SK-N-SH (cell line): Measurements from ENCODE around the gene ZNF217.

Experiments used
- ELF1 ChIP-seq: IDR thresholded peaks from 2 replicates; pipeline ENCODE4 v1.4.0; 2012
- EP300 ChIP-seq, 2 experiments: IDR thresholded peaks; 2 replicates each; pipeline versions ENCODE4 v1.4.0 to v1.6.1; 2012; ENCODE audit warnings: borderline replicate concordance in 1 of 2, low read depth in 1 of 2, low read length in 1 of 2
- FOSL2 ChIP-seq: IDR thresholded peaks from 2 replicates; pipeline ENCODE4 v1.4.0; 2012; ENCODE audit warnings: low read depth, mild to moderate bottlenecking, moderate library complexity, borderline replicate concordance
- FOXJ3 ChIP-seq: sonication (generic); formaldehyde crosslinking; IDR thresholded peaks from 2 replicates; pipeline ENCODE4 v1.5.1; 2020; ENCODE audit warnings: mild to moderate bottlenecking, missing genetic modification reagents
- MAX ChIP-seq: IDR thresholded peaks from 2 replicates; pipeline ENCODE4 v1.4.0; 2012; ENCODE audit warnings: low read depth
- NFIC ChIP-seq: IDR thresholded peaks from 2 replicates; pipeline ENCODE4 v1.4.0; 2012; ENCODE audit warnings: borderline replicate concordance
- NRF1 ChIP-seq: IDR thresholded peaks from 2 replicates; pipeline ENCODE4 v1.6.1; 2012; ENCODE audit warnings: low read depth, mild to moderate bottlenecking, low read length
- RCOR1 ChIP-seq: fragments of 150-350 bp; IDR thresholded peaks from 2 replicates; pipeline ENCODE4 v1.6.1; 2017; ENCODE audit warnings: antibody characterized with exemption, low read length
- SMC3 ChIP-seq: IDR thresholded peaks from 2 replicates; pipeline ENCODE4 v1.6.1; 2012; ENCODE audit warnings: low read depth, low read length, improper control_type of control experiment
- TAF1 ChIP-seq: IDR thresholded peaks from 2 replicates; pipeline ENCODE4 v1.6.1; 2012; ENCODE audit warnings: low read depth, mild to moderate bottlenecking, low read length, moderate library complexity, borderline replicate concordance
- ZBTB33 ChIP-seq: IDR thresholded peaks from 2 replicates; pipeline ENCODE4 v1.4.0; 2012; ENCODE audit warnings: low read depth, borderline replicate concordance
- TF ChIP-seq, protein P1 (sequence below): fragments of 200-600 bp; sonication (generic); IDR thresholded peaks from 2 replicates; pipeline ENCODE4 v1.6.1; 2017; ENCODE audit warnings: antibody characterized with exemption, mild to moderate bottlenecking, moderate library complexity
- TF ChIP-seq, protein P2 (sequence below): IDR thresholded peaks from 2 replicates; pipeline ENCODE4 v1.6.1; 2012; ENCODE audit warnings: mild to moderate bottlenecking, low read depth, low read length, moderate library complexity

DNA sequence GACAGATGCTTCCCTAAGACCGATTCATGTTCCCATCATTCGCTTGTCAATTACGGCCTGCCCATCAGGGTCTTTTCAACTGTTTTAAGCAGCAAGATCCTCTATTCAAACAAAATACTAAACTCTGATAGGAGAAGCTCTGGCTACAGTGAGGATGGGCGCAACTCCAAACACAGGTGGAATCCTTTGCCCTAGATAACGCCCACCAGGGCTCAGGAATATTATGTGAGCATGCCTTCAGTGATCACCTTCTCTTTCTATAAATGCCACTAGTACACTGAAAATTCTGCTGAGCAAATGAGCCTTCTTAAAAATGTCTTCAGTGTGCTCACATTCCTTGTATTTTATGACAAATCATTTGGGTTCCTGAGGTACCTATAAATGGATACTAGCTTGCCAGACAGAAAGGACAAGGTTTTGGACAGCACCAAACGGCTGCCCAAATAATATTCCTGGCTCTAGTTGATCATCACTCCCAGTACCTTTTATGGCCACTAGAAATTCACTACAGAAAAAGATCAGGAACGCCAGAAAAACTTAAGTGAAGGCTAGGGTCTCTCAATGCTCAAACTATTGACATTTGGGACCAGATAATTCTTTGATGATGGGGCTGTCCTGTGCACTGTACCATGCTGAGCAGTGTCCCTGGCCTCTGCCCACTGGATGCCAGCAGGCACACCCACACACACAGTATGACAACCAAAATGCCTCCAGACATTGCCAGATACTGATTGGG lies 13.1 kb downstream of the ZNF217 start:
- TF ChIP-seq MAX = no peak
- no peak for TF ChIP-seq FOSL2
- TF ChIP-seq NFIC = no peak
- TF ChIP-seq, protein P1, sequence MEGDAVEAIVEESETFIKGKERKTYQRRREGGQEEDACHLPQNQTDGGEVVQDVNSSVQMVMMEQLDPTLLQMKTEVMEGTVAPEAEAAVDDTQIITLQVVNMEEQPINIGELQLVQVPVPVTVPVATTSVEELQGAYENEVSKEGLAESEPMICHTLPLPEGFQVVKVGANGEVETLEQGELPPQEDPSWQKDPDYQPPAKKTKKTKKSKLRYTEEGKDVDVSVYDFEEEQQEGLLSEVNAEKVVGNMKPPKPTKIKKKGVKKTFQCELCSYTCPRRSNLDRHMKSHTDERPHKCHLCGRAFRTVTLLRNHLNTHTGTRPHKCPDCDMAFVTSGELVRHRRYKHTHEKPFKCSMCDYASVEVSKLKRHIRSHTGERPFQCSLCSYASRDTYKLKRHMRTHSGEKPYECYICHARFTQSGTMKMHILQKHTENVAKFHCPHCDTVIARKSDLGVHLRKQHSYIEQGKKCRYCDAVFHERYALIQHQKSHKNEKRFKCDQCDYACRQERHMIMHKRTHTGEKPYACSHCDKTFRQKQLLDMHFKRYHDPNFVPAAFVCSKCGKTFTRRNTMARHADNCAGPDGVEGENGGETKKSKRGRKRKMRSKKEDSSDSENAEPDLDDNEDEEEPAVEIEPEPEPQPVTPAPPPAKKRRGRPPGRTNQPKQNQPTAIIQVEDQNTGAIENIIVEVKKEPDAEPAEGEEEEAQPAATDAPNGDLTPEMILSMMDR = peak; percentile 37
- no peak for TF ChIP-seq EP300 (IDR thresholded peaks at IDR 0.05; ENCODE audit: borderline replicate concordance in 1 of 2, low read depth in 1 of 2, low read length in 1 of 2)
- TF ChIP-seq FOXJ3 = no peak
- no peak for TF ChIP-seq ELF1
- TF ChIP-seq SMC3 = no peak
- no peak for TF ChIP-seq NRF1
- TF ChIP-seq ZBTB33 = no peak
- TF ChIP-seq, protein P2, sequence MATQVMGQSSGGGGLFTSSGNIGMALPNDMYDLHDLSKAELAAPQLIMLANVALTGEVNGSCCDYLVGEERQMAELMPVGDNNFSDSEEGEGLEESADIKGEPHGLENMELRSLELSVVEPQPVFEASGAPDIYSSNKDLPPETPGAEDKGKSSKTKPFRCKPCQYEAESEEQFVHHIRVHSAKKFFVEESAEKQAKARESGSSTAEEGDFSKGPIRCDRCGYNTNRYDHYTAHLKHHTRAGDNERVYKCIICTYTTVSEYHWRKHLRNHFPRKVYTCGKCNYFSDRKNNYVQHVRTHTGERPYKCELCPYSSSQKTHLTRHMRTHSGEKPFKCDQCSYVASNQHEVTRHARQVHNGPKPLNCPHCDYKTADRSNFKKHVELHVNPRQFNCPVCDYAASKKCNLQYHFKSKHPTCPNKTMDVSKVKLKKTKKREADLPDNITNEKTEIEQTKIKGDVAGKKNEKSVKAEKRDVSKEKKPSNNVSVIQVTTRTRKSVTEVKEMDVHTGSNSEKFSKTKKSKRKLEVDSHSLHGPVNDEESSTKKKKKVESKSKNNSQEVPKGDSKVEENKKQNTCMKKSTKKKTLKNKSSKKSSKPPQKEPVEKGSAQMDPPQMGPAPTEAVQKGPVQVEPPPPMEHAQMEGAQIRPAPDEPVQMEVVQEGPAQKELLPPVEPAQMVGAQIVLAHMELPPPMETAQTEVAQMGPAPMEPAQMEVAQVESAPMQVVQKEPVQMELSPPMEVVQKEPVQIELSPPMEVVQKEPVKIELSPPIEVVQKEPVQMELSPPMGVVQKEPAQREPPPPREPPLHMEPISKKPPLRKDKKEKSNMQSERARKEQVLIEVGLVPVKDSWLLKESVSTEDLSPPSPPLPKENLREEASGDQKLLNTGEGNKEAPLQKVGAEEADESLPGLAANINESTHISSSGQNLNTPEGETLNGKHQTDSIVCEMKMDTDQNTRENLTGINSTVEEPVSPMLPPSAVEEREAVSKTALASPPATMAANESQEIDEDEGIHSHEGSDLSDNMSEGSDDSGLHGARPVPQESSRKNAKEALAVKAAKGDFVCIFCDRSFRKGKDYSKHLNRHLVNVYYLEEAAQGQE = 0 out of 2 replicates have a peak, but pooled peaks have one; percentile 22
- no peak for TF ChIP-seq TAF1
- no peak for TF ChIP-seq RCOR1
